GM06990 (cell line): ENCODE data around the gene CMAS.

Source experiments
- DNase-seq: peaks from one replicate; pipeline ENCODE4 v3.0.0-alpha.2; 2011; ENCODE audit not compliant: insufficient read length; ENCODE audit errors: extremely low read depth
- H3K27me3 ChIP-seq: replicated peaks from 2 replicates; pipeline ENCODE4 v1.6.0; 2011; ENCODE audit warnings: low read length; ENCODE audit not compliant: control insufficient read depth, insufficient read depth
- H3K36me3 ChIP-seq: 2 replicates; pipeline ENCODE4 v1.5.1; 2011; ENCODE audit warnings: low read length; ENCODE audit not compliant: control insufficient read depth, insufficient read depth
- H3K4me3 ChIP-seq: replicated peaks from 2 replicates; pipeline ENCODE4 v1.5.1; 2011; ENCODE audit warnings: low read depth, mild to moderate bottlenecking, control low read depth, low read length
- CTCF ChIP-seq: IDR thresholded peaks from 2 replicates; pipeline ENCODE4 v1.5.1; 2011; ENCODE audit warnings: low read length, control low read depth, mild to moderate bottlenecking, inconsistent platforms; ENCODE audit not compliant: insufficient read depth, poor library complexity, severe bottlenecking

The CMAS gene

GRCh38 chr12:22059976-22060647 is 14.1 kb downstream of the CMAS start:
- H3K27me3 ChIP-seq, result no peaks in the 10 kb centered on the region
- no peak for TF ChIP-seq CTCF
- no peak overlapping the region for H3K4me3 ChIP-seq
- no peak for DNase-seq
- H3K36me3 ChIP-seq, result no peaks in the 10 kb centered on the region; the same call in 1 of the 2 replicates

- DNase-seq, result no peak
- Histone ChIP-seq H3K4me3 (no peak overlapping the region), H3K36me3 (no peaks in the 10 kb centered on the region), H3K27me3 (no peaks in the 10 kb centered on the region)
- TF ChIP-seq CTCF, result no peak
Measured at GRCh38 chr12:22064968-22065367, 18.9 kb downstream of the CMAS start.

GRCh38 chr12:22066310-22066709 is 20.3 kb downstream of the CMAS start:
- H3K36me3 ChIP-seq, result no peaks in the 10 kb centered on the region
- no peaks in the 10 kb centered on the region for H3K27me3 ChIP-seq

GRCh38 chr12:22069851-22070250 is 23.8 kb downstream of the CMAS start:
- Histone ChIP-seq H3K27me3 (no peaks in the 10 kb centered on the region), H3K4me3 (no peak overlapping the region), H3K36me3 (no peaks in the 10 kb centered on the region)
- no peak for DNase-seq
- no peak for TF ChIP-seq CTCF

More at GRCh38 chr12:22066310-22066709, 20.3 kb downstream of the CMAS start:
- no peak for DNase-seq
- H3K4me3 ChIP-seq, result no peak overlapping the region
- no peak for TF ChIP-seq CTCF

GRCh38 chr12:22082190-22082701 is 36.2 kb downstream of the CMAS start:
- H3K36me3 ChIP-seq, result no peaks in the 10 kb centered on the region
- H3K4me3 ChIP-seq, result no peak overlapping the region
- TF ChIP-seq CTCF, result no peak
- no peaks in the 10 kb centered on the region for H3K27me3 ChIP-seq
- no peak for DNase-seq
